Activated T-helper 1 cell treated with Interleukin-2 at 50 U/mL for 16 hours (primary cell): ENCODE data around the gene DHDH.
A peak's percentile ranks its signal among the peaks of the same experiment; 100 is the strongest.
"Not testable (repeated sequence)": the region's sequence is repeated elsewhere in the genome, so short reads cannot be mapped to it uniquely, and the experiment has no call there.

Source experiments
- DNase-seq: peaks from one replicate; pipeline ENCODE4 v3.0.0-alpha.2; 2020; ENCODE audit warnings: low read depth

Gene DHDH

GRCh38 chr19:48933382-48933932 lies at the start of gene DHDH:
Gene DHDH (plus strand): TSS chr19:48933699. CDS start chr19:48933722, 23 bp downstream.
- peak; percentile 81 for DNase-seq

- no peak for DNase-seq
Measured at GRCh38 chr19:48883726-48884125, 49.8 kb upstream of the DHDH start.

GRCh38 chr19:48887861-48888612 lies 45.5 kb upstream of the DHDH start:
- DNase-seq = no peak

GRCh38 chr19:48889496-48889895 lies 44.0 kb upstream of the DHDH start:
- DNase-seq = not testable (repeated sequence)

- no peak for DNase-seq
Measured at GRCh38 chr19:48890551-48890950, 42.9 kb upstream of the DHDH start.

GRCh38 chr19:48895226-48895625 lies 38.3 kb upstream of the DHDH start:
- no peak for DNase-seq

DNA sequence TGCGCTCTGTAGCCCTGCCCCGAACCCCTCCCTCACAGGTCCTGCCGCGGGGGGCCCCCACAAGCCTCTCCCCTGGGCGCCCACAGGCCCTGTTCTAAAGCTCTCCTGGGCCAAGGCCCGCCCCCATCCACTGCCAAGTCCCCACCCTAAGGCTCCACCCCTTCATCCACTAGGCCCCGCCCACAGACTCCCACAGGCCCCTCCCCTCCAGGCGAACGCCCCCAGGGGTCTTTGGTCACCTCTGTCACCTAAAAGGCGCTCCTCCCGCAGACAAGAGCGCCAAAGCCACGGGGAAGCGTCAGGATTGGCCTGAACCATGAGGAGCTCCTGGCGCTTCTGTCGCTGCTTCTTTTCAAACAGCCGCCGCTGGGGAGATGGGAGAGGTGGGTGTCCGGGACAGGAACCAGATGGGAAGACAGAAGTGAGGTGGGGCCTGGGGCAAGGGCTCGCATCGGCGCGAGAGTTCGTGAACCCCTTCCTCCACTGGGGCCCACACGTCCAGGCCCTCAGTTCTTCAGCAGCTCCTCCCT lies 37.2 kb upstream of the DHDH start:
- DNase-seq = no peak

DNA sequence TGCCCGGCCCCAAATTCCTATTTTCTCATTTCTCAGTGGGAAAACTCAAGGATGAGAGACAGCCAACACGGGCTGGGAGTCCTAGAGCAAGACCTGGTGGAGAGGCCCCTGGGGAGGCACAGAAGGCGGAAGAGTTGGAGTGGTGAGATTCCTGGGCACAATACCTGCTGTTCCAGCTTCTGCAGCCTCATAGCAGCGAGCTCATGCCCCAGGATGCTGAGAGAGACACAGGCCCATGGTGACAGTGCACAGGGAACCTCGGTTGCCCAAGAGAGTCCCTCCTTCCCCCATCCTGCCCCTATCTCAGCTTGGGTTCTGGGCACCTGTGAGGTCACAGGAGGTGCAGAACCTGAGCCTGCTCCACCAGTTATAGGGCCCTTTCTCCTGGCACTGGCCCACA lies 36.3 kb upstream of the DHDH start:
- DNase-seq = no peak

DNA sequence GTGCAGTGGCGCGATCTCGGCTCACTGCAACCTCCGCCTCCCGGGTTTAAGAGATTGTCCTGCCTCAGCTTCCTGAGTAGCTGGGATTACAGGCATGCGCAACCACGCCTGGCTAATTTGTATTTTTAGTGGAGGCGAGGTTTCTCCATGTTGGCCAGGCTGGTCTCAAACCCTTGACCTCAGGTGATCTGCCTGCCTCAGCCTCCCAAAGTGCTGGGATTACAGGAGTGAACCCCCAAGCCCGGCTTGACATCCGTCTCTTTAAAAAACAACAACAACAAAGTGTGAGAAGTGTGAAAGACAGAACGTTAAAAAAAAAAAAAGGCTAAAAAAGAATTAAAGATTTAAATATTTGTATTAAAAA lies 34.1 kb upstream of the DHDH start:
- DNase-seq = not testable (repeated sequence)

- DNase-seq = peak; percentile 97
Measured at GRCh38 chr19:48899781-48900476, 33.6 kb upstream of the DHDH start, which contains the start of gene NUCB1. Gene NUCB1 (plus strand): TSS chr19:48900312. CDS start chr19:48900797, 485 bp downstream.

GRCh38 chr19:48900477-48901406 lies 32.8 kb upstream of the DHDH start:
- no peak for DNase-seq

GRCh38 chr19:48902291-48902690 lies 31.2 kb upstream of the DHDH start:
- not testable (repeated sequence) for DNase-seq

DNA sequence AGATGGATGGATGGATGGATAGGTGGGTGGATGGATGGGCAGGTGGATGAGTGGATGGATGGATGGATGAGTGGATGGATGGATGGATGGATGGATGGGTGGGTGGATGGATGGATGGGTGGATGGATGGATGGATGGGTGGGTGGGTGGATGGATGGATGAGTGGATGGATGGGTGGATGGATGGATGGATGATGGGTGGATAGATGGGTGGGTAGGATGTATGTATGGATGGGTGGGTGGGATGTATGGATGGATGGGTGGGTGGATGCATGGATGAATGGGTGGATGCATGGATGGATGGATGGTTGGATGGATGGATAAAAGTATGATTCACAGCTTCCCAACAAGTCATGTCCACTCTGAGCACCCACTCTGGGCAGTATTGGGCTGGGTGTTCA lies 29.7 kb upstream of the DHDH start:
- not testable (repeated sequence) for DNase-seq

GRCh38 chr19:48905664-48906063 lies 27.8 kb upstream of the DHDH start:
- no peak for DNase-seq

DNA sequence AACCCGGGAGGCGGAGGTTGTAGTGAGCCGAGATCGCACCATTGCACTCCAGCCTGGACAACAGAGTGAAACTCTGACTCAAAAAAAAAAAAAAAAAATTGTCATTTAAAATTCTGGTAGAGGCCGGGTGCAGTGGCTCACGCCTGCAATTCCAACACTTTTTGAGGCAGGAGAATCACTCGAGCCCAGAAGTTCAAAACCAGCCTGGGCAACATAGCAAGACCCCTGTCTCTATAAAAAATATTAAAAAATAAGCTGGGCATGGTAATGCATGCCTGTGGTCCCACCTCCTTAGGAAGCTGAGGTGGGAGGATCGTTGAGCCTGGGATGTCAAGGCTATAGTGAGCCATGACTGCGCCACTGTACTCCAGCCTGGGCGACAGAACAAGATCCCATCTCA lies 27.2 kb upstream of the DHDH start:
- DNase-seq = no peak

DNA sequence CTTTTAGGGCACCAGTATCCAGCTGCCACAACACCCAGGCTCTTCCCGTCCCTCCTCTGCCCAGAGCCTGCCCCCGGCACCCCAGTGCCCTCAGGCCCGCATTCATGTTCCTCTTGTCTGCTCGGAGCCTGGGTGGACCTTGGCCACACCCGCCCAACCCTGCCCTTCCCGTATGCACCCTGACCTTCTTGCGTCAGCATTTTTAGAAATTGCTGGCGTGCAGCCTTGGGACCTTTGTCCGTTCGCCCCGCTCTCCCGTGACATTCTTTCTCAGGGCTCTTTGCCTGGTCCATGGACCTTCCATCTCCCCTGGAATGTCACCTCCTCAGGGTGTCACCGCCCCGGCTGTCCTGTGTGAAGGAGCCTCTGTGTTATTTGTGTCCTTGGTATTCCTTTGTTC lies 25.8 kb upstream of the DHDH start:
- DNase-seq = no peak

GRCh38 chr19:48909424-48910077 lies 23.9 kb upstream of the DHDH start:
- not testable (repeated sequence) for DNase-seq

DNA sequence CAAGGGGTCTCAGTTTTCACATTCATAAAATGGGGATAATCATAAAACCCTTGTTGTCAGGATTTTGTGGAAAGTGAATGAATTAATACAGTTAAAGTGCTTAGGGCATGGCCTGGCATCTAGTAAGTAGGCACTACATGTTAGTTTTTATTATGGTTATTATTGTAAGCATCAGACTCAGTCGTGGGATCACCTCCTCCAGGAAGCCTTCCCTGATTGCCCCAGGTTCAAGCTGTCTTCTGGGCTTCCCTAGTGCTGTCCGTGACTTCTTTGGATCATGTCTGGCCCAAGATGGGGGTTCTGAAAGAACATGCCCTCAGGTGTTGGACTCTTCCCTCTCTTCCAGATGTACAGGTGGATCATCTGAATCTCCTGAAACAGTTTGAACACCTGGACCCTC lies 22.7 kb upstream of the DHDH start:
- DNase-seq = no peak

DNA sequence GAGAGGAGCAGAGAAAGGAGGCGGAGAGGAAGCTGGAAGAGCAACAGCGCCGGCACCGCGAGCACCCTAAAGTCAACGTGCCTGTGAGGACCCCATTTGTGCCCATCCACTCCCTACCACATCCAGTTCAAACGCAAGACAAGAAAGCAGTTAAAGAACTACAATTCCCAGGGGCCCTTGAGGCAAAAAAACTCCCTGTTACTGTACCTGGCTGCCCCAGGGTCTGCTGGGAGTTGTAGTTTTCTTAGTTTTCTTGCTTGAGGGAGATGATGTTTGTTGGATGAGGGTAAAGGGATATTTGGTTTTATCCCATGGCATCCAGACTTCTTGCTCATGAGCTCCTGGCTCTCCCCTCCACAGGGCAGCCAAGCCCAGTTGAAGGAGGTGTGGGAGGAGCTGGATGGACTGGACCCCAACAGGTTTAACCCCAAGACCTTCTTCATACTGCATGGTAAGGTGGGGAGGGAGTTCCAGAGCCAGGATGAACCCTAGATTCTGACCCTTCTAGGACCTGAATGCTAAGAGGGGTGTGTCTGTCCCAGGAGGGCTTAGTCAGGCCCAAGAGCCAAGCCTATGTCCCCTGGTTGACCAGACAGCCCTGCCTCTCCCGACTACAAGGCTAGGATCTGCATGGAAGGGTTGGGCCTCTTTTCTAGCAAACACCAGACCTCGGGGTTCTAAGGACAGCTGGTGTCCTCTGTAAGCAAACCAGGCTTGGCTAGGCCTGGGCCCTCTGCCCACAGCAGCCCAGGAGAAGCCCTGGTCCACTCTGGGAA lies 20.2 kb upstream of the DHDH start:
- DNase-seq = no peak

DNA sequence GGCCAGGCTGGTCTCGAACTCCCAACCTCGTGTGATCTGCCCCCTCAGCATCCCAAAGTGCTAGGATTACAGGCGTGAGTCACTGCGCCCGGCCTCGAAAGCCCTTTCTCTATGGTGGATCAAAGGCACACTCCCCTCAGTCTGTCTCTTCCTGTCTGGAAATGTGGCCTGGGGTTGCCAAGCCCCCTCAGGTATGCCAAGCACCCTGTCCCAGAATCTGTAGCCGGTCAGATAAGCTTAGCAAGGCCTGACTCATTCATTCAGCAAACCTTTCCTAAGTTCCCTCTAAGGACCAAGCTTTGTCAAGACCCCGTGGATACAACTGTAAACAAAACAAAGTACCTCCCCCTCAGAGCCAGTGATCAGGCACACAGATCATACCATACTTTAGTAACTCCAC lies 19.3 kb upstream of the DHDH start:
- no peak for DNase-seq

DNA sequence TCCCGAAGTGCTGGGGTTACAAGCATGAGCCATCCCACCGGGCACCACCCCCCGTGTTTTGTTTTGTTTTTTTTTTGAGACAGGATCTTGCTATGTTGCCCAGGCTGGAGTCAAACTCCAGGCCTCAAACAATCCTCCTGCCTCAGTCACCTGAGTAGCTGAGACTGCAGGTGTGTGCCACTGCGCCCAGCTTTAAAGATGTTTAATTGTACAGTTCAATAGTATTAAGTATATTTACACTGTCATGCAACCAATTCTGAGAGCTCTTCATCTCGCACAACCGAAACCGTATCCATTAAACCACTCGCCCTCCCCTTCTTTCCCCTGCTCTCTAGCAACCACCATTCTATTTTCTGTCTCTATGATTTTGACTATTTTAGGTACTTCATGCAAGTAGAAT lies 17.7 kb upstream of the DHDH start:
- no peak for DNase-seq
